Measurements from ENCODE around the gene PTPRN2.

The PTPRN2 gene

GRCh38 chr7:157806711-157807110 is 780.9 kb downstream of the PTPRN2 start:
- TF ChIP-seq GATA2 (IDR thresholded peaks at IDR 0.05; ENCODE audit: low read depth, low read length) (no peak), GATA3 (IDR thresholded peaks at IDR 0.05; ENCODE audit: low read depth, low read length) (no peak)

GRCh38 chr7:157805713-157806112 is 781.9 kb downstream of the PTPRN2 start:
- TF ChIP-seq GATA3 (IDR thresholded peaks at IDR 0.05; ENCODE audit: low read depth, low read length) (no peak), GATA2 (IDR thresholded peaks at IDR 0.05; ENCODE audit: low read depth, low read length) (no peak)

GRCh38 chr7:157803906-157804305 is 783.7 kb downstream of the PTPRN2 start:
- TF ChIP-seq GATA2 (IDR thresholded peaks at IDR 0.05; ENCODE audit: low read depth, low read length) (no peak), GATA3 (IDR thresholded peaks at IDR 0.05; ENCODE audit: low read depth, low read length) (no peak)

- no peak for TF ChIP-seq GATA2 (IDR thresholded peaks at IDR 0.05; ENCODE audit: low read depth, low read length)
- no peak for TF ChIP-seq GATA3 (IDR thresholded peaks at IDR 0.05; ENCODE audit: low read depth, low read length)
These were observed 785.5 kb downstream of the PTPRN2 start for GRCh38 chr7:157801971-157802675.

GRCh38 chr7:157801113-157801512 is 786.5 kb downstream of the PTPRN2 start:
- no peak for TF ChIP-seq GATA2 (IDR thresholded peaks at IDR 0.05; ENCODE audit: low read depth, low read length)
- no peak for TF ChIP-seq GATA3 (IDR thresholded peaks at IDR 0.05; ENCODE audit: low read depth, low read length)

- TF ChIP-seq GATA3 (IDR thresholded peaks at IDR 0.05; ENCODE audit: low read depth, low read length) (no peak), GATA2 (IDR thresholded peaks at IDR 0.05; ENCODE audit: low read depth, low read length) (no peak)
These were observed 787.3 kb downstream of the PTPRN2 start for GRCh38 chr7:157800281-157800680.

GRCh38 chr7:157799076-157799685 is 788.4 kb downstream of the PTPRN2 start:
- no peak for TF ChIP-seq GATA2 (IDR thresholded peaks at IDR 0.05; ENCODE audit: low read depth, low read length)
- TF ChIP-seq GATA3 (IDR thresholded peaks at IDR 0.05; ENCODE audit: low read depth, low read length), result no peak

- TF ChIP-seq GATA3 (IDR thresholded peaks at IDR 0.05; ENCODE audit: low read depth, low read length) (no peak), GATA2 (IDR thresholded peaks at IDR 0.05; ENCODE audit: low read depth, low read length) (no peak)
These were observed 790.3 kb downstream of the PTPRN2 start for GRCh38 chr7:157797361-157797760.

- TF ChIP-seq GATA3 (IDR thresholded peaks at IDR 0.05; ENCODE audit: low read depth, low read length), result no peak
- TF ChIP-seq GATA2 (IDR thresholded peaks at IDR 0.05; ENCODE audit: low read depth, low read length), result no peak
These were observed 790.8 kb downstream of the PTPRN2 start for GRCh38 chr7:157796846-157797245.

GRCh38 chr7:157795643-157796042 is 792.0 kb downstream of the PTPRN2 start:
- TF ChIP-seq GATA2 (IDR thresholded peaks at IDR 0.05; ENCODE audit: low read depth, low read length) (no peak), GATA3 (IDR thresholded peaks at IDR 0.05; ENCODE audit: low read depth, low read length) (no peak)

- TF ChIP-seq GATA3 (IDR thresholded peaks at IDR 0.05; ENCODE audit: low read depth, low read length), result no peak
These were observed 792.4 kb downstream of the PTPRN2 start for GRCh38 chr7:157795199-157795598.

GRCh38 chr7:157794746-157795065 is 792.9 kb downstream of the PTPRN2 start:
- no peak for TF ChIP-seq GATA3 (IDR thresholded peaks at IDR 0.05; ENCODE audit: low read depth, low read length)
- no peak for TF ChIP-seq GATA2 (IDR thresholded peaks at IDR 0.05; ENCODE audit: low read depth, low read length)

- TF ChIP-seq GATA2 (IDR thresholded peaks at IDR 0.05; ENCODE audit: low read depth, low read length) (no peak), GATA3 (IDR thresholded peaks at IDR 0.05; ENCODE audit: low read depth, low read length) (no peak)
These were observed 793.5 kb downstream of the PTPRN2 start for GRCh38 chr7:157793973-157794745.

GRCh38 chr7:157793087-157793353 is 794.6 kb downstream of the PTPRN2 start:
- no peak for TF ChIP-seq GATA2 (IDR thresholded peaks at IDR 0.05; ENCODE audit: low read depth, low read length)
- TF ChIP-seq GATA3 (IDR thresholded peaks at IDR 0.05; ENCODE audit: low read depth, low read length), result no peak

Data from SH-SY5Y (cell line).